ENCODE measurements around the gene CDKN1C.

GRCh38 chr11:2836315-2837095 lies 49.1 kb downstream of the CDKN1C start:
- TF ChIP-seq CTCF (IDR thresholded peaks at IDR 0.05) (no peak), EP300 (IDR thresholded peaks at IDR 0.05) (no peak), POLR2A (IDR thresholded peaks at IDR 0.05) (no peak)
